Mesothelial cell of epicardium (in vitro differentiated cells): ENCODE results near the gene UNC93A. TPM values are rescaled to one million over a fixed set of nuclear protein-coding genes. Genes with fewer than 3 reads are reported as not detected.
"Not testable (repeated sequence)": the region's sequence is repeated elsewhere in the genome, so short reads cannot be mapped to it uniquely, and the experiment has no call there.

Source experiments
- DNase-seq, 2 experiments: peaks; one replicate each; pipeline ENCODE4 v3.0.0; 2021; ENCODE audit warnings: low spot score in 2 of 2; ENCODE audit not compliant: unreplicated experiment in 2 of 2
- H3K27ac Mint-ChIP-seq: 2 replicates; pipeline ENCODE4 v1.8.0; 2021; ENCODE audit warnings: mixed read lengths
- H3K27me3 Mint-ChIP-seq: 2 replicates; pipeline ENCODE4 v1.8.0; 2021; ENCODE audit warnings: low read depth, mixed read lengths
- H3K36me3 Mint-ChIP-seq: 2 replicates; pipeline ENCODE4 v1.8.0; 2021; ENCODE audit warnings: mixed read lengths
- H3K4me1 Mint-ChIP-seq: 2 replicates; pipeline ENCODE4 v1.8.0; 2021; ENCODE audit warnings: mixed read lengths
- H3K4me3 Mint-ChIP-seq: 2 replicates; pipeline ENCODE4 v1.8.0; 2021; ENCODE audit warnings: mild to moderate bottlenecking, moderate library complexity, mixed read lengths
- H3K9me3 Mint-ChIP-seq: 2 replicates; pipeline ENCODE4 v1.8.0; 2021; ENCODE audit warnings: mixed read lengths
- total RNA-seq: library from RNA; stranded (reverse); gene quantifications from 3 replicates; pipeline ENCODE4 v1.2.1, GENCODE V29; 2021
- TF ChIP-seq, protein P1 (sequence below): fragments of 200-600 bp; sonication (generic); IDR thresholded peaks from one replicate; pipeline ENCODE4 v1.5.0; 2021; ENCODE audit warnings: antibody characterized with exemption; ENCODE audit not compliant: unreplicated experiment

The UNC93A gene
- total RNA-seq, 1 donor from 2014 or later, result not detected

DNA sequence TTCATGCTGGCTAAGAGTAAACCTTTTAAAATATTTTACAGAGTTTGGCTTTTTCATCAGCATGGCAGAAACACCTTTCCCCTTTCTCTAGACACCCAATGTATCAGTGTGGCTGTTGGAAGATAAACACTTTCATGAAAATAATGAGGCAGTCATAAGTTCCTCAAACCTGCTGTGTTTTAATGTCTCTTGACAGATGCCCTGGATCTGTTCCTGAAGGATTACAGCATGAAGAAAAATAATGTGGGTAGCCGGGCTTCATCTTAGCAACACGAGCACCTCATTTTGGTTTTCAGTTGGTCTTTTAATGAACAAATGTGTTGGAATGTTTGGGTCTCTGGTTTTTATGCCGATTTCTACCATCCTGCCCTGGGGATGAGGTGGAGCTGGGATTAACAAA, 45.5 kb upstream of the UNC93A start:
- H3K27ac Mint-ChIP-seq, result no peak overlapping the region
- TF ChIP-seq, protein P1, sequence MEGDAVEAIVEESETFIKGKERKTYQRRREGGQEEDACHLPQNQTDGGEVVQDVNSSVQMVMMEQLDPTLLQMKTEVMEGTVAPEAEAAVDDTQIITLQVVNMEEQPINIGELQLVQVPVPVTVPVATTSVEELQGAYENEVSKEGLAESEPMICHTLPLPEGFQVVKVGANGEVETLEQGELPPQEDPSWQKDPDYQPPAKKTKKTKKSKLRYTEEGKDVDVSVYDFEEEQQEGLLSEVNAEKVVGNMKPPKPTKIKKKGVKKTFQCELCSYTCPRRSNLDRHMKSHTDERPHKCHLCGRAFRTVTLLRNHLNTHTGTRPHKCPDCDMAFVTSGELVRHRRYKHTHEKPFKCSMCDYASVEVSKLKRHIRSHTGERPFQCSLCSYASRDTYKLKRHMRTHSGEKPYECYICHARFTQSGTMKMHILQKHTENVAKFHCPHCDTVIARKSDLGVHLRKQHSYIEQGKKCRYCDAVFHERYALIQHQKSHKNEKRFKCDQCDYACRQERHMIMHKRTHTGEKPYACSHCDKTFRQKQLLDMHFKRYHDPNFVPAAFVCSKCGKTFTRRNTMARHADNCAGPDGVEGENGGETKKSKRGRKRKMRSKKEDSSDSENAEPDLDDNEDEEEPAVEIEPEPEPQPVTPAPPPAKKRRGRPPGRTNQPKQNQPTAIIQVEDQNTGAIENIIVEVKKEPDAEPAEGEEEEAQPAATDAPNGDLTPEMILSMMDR, result no peak
- peaks cover 13% of the 10 kb centered on the region for H3K4me1 Mint-ChIP-seq
- H3K36me3 Mint-ChIP-seq, result no peaks in the 10 kb centered on the region
- DNase-seq, result no peak
- H3K4me3 Mint-ChIP-seq, result no peak overlapping the region
- H3K9me3 Mint-ChIP-seq, result no peaks in the 10 kb centered on the region
- peaks cover 6% of the 10 kb centered on the region for H3K27me3 Mint-ChIP-seq

DNA sequence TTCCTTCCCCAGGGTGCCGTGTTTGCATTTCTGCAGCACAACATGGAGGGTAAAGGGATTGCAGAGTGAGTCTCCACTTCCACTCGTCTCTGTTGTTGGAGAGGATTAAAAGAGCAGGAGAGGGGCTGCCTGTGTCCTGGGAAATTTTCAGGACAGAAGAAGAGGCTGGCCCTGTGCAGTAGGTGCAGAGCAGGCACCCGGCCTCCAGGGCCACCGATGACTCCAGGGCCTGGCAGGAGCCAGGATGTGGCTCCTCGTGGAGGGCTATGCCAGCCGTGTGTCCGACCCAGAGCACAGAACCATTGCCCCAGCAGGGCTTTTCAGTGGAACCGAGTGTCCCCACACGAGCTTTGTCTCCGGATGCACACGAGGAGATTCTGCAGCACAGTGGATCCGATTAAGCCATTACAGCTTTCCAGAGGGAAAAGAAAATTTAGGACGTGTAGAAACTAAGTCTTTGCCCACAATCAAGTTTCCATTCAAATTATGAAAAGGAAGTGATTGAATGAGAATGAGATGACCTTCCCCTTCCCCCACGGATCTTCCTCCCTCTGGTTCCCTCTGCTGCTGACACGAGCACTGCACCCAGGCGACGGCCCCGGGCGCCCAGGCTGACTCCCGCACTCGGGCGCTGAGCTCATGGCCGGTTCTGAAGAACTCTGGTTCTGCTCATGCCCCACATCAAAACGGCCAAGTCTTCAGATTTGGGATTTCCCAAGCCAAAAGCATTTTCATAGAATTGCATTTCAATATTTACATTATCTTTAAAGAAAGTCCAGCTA, 43.1 kb upstream of the UNC93A start:
- Mint-ChIP-seq H3K4me3 (no peak overlapping the region), H3K9me3 (no peaks in the 10 kb centered on the region), H3K27me3 (peaks cover 6% of the 10 kb centered on the region), H3K27ac (no peak overlapping the region), H3K36me3 (no peaks in the 10 kb centered on the region), H3K4me1 (peaks cover 2% of the 10 kb centered on the region)
- TF ChIP-seq, protein P1, result no peak
- no peak for DNase-seq

DNA sequence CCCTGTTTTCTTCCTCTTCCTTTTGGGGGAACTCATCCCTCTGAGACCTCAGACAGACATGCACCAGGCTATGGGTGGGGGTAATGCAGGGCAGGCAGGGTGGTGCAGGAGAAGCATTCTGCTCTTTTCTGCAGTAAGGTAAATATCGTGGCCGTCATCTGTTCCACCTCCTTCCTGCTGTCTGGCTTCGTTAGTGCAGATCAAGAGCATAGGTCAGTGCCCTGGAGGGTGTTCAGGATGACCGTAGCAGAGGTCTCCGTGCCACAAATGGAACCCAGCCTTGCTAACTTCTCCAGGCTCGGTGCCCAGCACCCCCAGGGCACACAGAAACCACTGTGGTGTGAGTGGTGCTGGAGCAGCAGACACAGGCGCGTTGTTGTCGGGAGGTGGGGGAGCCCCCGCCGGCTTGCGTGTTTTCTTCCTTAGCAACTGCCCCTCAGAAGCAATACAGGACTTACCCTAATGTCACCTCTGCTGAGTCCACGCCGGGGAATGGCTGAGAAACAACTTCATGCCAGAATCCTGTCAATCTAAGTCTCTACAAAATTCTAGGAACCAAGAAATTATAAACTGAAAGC, 42.1 kb upstream of the UNC93A start:
- not testable (repeated sequence) for H3K27me3 Mint-ChIP-seq, H3K4me1 Mint-ChIP-seq, H3K27ac Mint-ChIP-seq, DNase-seq, H3K4me3 Mint-ChIP-seq, H3K9me3 Mint-ChIP-seq, H3K36me3 Mint-ChIP-seq

DNA sequence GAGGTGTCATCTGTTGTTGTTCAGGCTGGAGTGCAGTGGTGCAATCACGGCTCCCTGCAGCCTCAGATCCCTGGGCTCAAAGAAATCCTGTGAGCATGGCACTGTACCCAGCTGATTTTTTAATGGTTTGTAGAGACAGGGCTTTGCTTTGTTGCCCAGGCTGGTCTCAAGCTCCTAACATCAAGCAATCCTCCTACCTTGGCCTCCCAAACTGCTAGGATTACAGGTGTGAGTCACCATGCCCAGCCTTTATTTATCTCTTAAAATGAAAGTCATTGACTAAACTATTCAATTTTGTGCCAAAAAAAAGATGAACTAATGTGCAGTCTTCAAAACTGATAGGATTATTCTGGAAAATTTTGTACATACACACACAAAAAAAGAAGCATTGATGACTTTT, 38.8 kb upstream of the UNC93A start:
- Mint-ChIP-seq H3K27ac (no peak overlapping the region), H3K36me3 (no peaks in the 10 kb centered on the region), H3K4me3 (no peak overlapping the region), H3K4me1 (no peaks in the 10 kb centered on the region), H3K9me3 (peaks cover 16% of the 10 kb centered on the region), H3K27me3 (peaks cover 2% of the 10 kb centered on the region)
- TF ChIP-seq, protein P1, result no peak
- no peak for DNase-seq

DNA sequence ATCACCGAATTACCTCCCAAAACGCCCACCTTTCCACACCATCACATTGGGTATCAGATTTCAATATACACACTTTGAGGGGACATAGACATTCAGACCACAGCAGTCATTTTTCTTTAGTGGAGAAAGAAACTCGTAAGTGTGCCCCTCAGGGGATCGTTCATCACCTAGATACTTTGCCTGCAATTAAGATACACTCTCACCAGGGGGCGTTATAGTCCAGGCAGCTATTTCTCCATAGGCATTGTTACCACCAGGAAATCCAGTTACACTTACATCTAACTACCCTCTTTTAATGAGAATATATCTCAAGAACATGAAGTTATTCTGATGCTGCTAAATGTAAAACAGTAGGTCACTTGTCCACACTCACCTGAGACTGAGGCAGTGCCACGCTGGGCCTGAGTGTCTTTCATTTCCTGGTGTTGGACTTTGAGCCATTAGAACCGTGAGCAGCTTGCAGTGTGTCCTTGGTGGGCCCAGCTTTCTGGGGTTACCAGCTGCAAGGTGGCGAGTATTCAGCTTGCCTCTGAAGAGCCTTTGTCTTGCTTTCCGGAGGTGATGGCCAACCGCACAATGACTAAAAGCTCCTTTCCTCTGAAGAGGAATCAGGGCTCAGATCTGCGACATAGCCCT, 35.1 kb upstream of the UNC93A start:
- DNase-seq, result no peak
- Mint-ChIP-seq H3K9me3 (peaks cover 27% of the 10 kb centered on the region), H3K27ac (no peak overlapping the region)

More for the DNA sequence above, 35.1 kb upstream of the UNC93A start:
- no peaks in the 10 kb centered on the region for H3K36me3 Mint-ChIP-seq
- no peaks in the 10 kb centered on the region for H3K4me1 Mint-ChIP-seq
- H3K27me3 Mint-ChIP-seq, result no peaks in the 10 kb centered on the region
- TF ChIP-seq, protein P1, result no peak
- H3K4me3 Mint-ChIP-seq, result no peak overlapping the region
